ENCODE results near the gene PRAMEF10.
"Not testable (repeated sequence)": the region's sequence is repeated elsewhere in the genome, so short reads cannot be mapped to it uniquely, and the experiment has no call there.

The PRAMEF10 gene, protein sequence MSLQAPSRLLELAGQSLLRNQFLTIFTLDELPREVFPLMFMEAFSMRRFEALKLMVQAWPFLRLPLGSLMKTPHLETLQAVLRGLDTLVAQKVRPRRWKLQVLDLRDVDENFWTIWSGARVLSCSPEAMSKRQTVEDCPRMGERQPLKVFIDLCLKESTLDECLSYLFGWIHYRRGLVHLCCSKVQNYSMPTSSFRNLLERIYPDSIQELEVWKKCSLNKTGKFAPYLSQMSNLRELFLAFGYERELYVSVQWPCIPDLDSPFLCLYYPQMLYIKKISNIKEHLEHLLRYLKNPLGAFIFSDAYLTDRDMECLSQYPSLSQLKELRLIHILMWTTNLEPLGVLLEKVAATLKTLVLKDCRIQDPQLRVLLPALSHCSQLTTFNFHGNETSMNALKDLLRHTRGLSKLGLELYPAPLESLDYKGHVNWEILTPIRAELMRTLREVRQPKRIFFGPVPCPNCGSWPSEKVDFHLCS
- total RNA-seq: 0 reads per million in 2 donors

- DNase-seq: not testable (repeated sequence)
Measured at GRCh38 chr1:12898170-12898569, at the start of gene PRAMEF10. Gene PRAMEF10 (minus strand): TSS chr1:12898270. CDS start chr1:12895847, 2,423 bp downstream.

DNA sequence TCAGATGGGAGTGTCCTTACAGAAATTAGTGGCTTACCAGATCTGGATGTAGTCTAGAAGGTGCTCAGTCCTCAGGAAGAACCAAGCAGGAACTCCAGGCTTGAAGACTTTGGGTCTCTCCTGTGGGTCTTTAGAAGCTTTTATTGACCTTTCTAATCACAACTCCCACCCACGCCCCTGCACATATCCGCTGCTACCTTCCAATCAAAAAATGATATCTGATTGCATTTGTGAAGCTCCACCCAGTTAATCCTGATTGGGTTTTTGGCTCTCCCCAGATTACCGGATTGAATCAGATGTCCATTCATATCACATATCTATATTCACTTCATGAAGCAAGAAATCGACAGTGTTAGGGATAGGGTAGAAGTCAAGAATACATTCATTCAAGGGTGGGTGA is 49.4 kb upstream of the PRAMEF10 start, which contains the start of gene PRAMEF6:
Gene PRAMEF6, minus strand, starts transcription at position 101 of the 400 bp plus-strand sequence. CDS start 5,062 bp downstream, outside the sequence.
- DNase-seq: not testable (repeated sequence)

- not testable (repeated sequence) for DNase-seq
Measured at GRCh38 chr1:12924368-12924767, 26.3 kb upstream of the PRAMEF10 start.

DNA sequence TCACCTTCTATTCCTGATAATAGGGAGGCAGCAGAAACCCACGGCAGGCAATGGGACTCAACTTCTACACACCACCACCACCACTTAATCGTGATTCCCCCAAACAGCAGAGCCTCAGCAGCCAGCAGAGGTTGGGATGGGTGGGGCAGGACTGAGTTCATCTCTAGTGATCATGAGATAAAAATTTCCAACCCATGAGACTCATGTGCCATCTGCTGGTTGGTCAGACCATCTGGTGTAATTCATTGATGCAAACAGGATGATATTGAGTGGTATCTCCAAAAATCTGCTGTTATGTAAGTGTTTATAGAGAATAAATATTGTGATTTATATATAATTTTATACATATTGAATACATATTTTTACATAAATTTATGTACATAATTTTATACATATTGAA is 23.7 kb upstream of the PRAMEF10 start:
- not testable (repeated sequence) for DNase-seq

- not testable (repeated sequence) for DNase-seq
Measured at GRCh38 chr1:12916310-12916709, 18.2 kb upstream of the PRAMEF10 start, which contains the start of gene PRAMEF7. Gene PRAMEF7 (plus strand): TSS chr1:12916610. CDS start chr1:12917693, 1,083 bp downstream.

DNA sequence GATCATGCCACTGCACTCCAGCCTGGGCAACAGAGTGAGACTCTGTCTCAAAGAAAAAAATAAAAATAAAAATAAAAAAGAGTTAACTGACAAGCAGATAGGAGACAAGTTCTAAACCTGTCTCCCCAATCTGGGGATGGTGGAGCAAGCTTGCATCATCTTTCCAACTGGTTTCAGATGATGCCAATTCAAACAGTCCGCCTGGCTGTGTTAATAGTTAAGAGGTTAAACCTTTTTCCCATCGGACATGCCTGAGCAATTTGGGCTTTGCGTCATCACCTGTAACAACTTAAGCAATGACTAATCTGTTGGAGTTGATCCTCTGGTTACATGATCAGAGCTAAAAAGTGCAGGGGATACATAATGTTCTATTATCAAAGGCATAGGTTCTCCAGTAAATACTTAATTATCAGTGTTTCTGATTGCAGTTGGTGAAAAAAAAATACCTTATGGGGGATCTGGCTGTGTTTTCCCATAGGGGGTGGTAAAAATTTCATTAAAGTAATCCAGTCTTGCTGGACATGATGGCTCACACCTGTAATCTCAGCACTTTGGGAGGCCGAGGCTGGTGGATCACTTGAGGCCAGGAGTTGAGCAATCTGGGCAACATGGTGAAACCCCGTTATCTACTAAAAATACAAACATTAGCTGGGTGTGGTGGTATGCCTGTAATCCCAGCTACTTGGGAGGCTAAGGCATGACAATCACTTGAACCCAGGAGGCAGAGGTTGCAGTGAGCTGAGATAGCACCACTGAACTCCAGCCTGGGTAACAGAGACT is 5.9 kb upstream of the PRAMEF10 start:
- DNase-seq: not testable (repeated sequence)

- DNase-seq: not testable (repeated sequence)
Measured at GRCh38 chr1:12899186-12899585, 1.1 kb upstream of the PRAMEF10 start.

DNA sequence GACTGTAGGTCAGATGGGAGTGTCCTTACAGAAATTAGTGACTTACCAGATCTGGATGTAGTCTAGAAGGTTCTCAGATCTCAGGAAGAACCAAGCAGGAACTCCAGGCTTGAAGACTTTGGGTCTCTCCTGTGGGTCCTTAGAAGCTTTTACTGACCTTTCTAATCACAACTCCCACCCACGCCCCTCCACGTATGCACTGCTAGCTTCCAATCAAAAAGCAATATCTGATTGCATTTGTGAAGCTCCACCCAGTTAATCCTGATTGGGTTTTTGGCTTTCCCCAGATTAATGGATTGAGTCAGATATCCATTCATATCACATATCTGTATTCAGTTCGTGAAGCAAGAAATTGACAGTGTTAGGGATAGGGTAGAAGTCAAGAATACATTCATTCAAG is 12.0 kb downstream of the PRAMEF10 start, which contains the start of gene PRAMEF4:
Gene PRAMEF4, minus strand, starts transcription at position 101 of the 400 bp plus-strand sequence. CDS start 2,807 bp downstream, outside the sequence.
- not testable (repeated sequence) for DNase-seq

GRCh38 chr1:12878453-12878852 is 19.6 kb downstream of the PRAMEF10 start:
- not testable (repeated sequence) for DNase-seq

GRCh38 chr1:12863131-12863880 is 34.8 kb downstream of the PRAMEF10 start:
- not testable (repeated sequence) for DNase-seq

- not testable (repeated sequence) for DNase-seq
Measured at GRCh38 chr1:12856786-12857185, 41.3 kb downstream of the PRAMEF10 start, which contains the start of gene PRAMEF2. Gene PRAMEF2 (plus strand): TSS chr1:12857086. CDS start chr1:12859010, 1,924 bp downstream.

DNA sequence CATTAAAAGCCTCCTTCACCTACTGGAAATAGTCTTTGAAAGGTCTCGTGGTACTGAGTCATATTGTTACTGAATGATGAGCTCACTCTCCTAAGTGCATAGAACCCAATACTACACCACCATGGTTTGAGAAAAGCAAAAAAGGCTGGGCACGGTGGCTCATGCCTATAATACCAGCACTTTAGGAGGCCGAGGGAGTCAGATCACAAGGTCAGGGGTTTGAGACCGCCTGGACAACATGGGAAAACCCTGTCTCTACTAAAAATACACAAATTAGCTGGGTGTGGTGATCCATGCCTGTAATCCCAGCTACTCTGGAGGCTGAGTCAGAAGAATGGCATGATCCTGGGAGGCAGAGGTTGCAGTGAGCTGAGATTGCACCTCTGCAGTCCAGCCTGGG is 46.3 kb downstream of the PRAMEF10 start:
- no peak for DNase-seq

- DNase-seq: not testable (repeated sequence)
Measured at GRCh38 chr1:12848620-12849019, 49.5 kb downstream of the PRAMEF10 start, which contains the start of gene HNRNPCL1. Gene HNRNPCL1 (minus strand): TSS chr1:12848720. CDS start chr1:12848289, 431 bp downstream.

Measured in activated gamma-delta T cell (primary cell).